ENCODE data around the gene LRGUK. TPM values are rescaled to one million over a fixed set of nuclear protein-coding genes. Genes with fewer than 3 reads are reported as not detected.
"Not testable (repeated sequence)": the region's sequence is repeated elsewhere in the genome, so short reads cannot be mapped to it uniquely, and the experiment has no call there.

Gene LRGUK
- total RNA-seq, 1 donor from 2014 or later, result under 0.01 TPM

GRCh38 chr7:134186027-134186426 is 58.9 kb downstream of the LRGUK start:
- DNase-seq (ENCODE audit: low read depth in 2 of 2), result no peak

- DNase-seq (ENCODE audit: low read depth in 2 of 2), result no peak
These were observed 59.7 kb downstream of the LRGUK start for GRCh38 chr7:134186801-134187200.

- no peak for DNase-seq (ENCODE audit: low read depth in 2 of 2)
These were observed 60.8 kb downstream of the LRGUK start for GRCh38 chr7:134187893-134188292.

GRCh38 chr7:134188311-134188710 is 61.2 kb downstream of the LRGUK start:
- DNase-seq (ENCODE audit: low read depth in 2 of 2), result no peak

GRCh38 chr7:134189559-134189958 is 62.4 kb downstream of the LRGUK start:
- DNase-seq (ENCODE audit: low read depth in 2 of 2), result no peak

GRCh38 chr7:134191876-134192275 is 64.7 kb downstream of the LRGUK start:
- no peak for DNase-seq (ENCODE audit: low read depth in 2 of 2)

GRCh38 chr7:134193240-134193639 is 66.1 kb downstream of the LRGUK start:
- DNase-seq (ENCODE audit: low read depth in 2 of 2), result no peak

- DNase-seq (ENCODE audit: low read depth in 2 of 2), result no peak
These were observed 68.1 kb downstream of the LRGUK start for GRCh38 chr7:134195252-134195651.

- no peak for DNase-seq (ENCODE audit: low read depth in 2 of 2)
These were observed 69.3 kb downstream of the LRGUK start for GRCh38 chr7:134196439-134196838.

GRCh38 chr7:134197345-134197744 is 70.2 kb downstream of the LRGUK start:
- DNase-seq (ENCODE audit: low read depth in 2 of 2), result no peak

GRCh38 chr7:134200970-134201369 is 73.8 kb downstream of the LRGUK start:
- DNase-seq (ENCODE audit: low read depth in 2 of 2), result no peak

GRCh38 chr7:134201569-134202261 is 74.6 kb downstream of the LRGUK start:
- DNase-seq (ENCODE audit: low read depth in 2 of 2), result no peak

- no peak for DNase-seq (ENCODE audit: low read depth in 2 of 2)
These were observed 76.2 kb downstream of the LRGUK start for GRCh38 chr7:134203186-134203889.

- DNase-seq (ENCODE audit: low read depth in 2 of 2), result peak in 1 of 2 donors; percentile 1
These were observed 82.3 kb downstream of the LRGUK start for GRCh38 chr7:134209322-134210015.

GRCh38 chr7:134210227-134210626 is 83.1 kb downstream of the LRGUK start:
- no peak for DNase-seq (ENCODE audit: low read depth in 2 of 2)

- no peak for DNase-seq (ENCODE audit: low read depth in 2 of 2)
These were observed 84.0 kb downstream of the LRGUK start for GRCh38 chr7:134210976-134211663.

GRCh38 chr7:134211817-134212216 is 84.7 kb downstream of the LRGUK start:
- DNase-seq (ENCODE audit: low read depth in 2 of 2), result no peak

- DNase-seq (ENCODE audit: low read depth in 2 of 2), result peak in 1 of 2 donors; percentile 91
These were observed 85.7 kb downstream of the LRGUK start for GRCh38 chr7:134212576-134213546.

- no peak for DNase-seq (ENCODE audit: low read depth in 2 of 2)
These were observed 93.1 kb downstream of the LRGUK start for GRCh38 chr7:134220236-134220635.

- DNase-seq (ENCODE audit: low read depth in 2 of 2), result not testable (repeated sequence)
These were observed 104.2 kb downstream of the LRGUK start for GRCh38 chr7:134231296-134231695.

- no peak for DNase-seq (ENCODE audit: low read depth in 2 of 2)
These were observed 107.1 kb downstream of the LRGUK start for GRCh38 chr7:134234216-134234615.

Data from lung microvascular endothelial cell (primary cell).